Liver (tissue), 9 donors: ENCODE data around the gene FGF3. TPM values are rescaled to one million over a fixed set of nuclear protein-coding genes. Genes with fewer than 3 reads are reported as not detected.

ENCODE experiments used
- DNase-seq: peaks from one replicate; pipeline ENCODE4 v3.0.0-alpha.2; 2017; ENCODE audit warnings: low spot score
- H3K27ac ChIP-seq, 2 donors: one replicate each; pipeline ENCODE4 v1.7.0; 2013; ENCODE audit warnings: inconsistent platforms in 2 of 2, low read length in 2 of 2, control low read depth in 1 of 2, low read depth in 1 of 2, mild to moderate bottlenecking in 1 of 2
- H3K27me3 ChIP-seq, 4 donors: one replicate each; pipeline versions ENCODE4 v1.6.1 to v1.7.0; 2013; ENCODE audit warnings: low read length in 3 of 4, inconsistent platforms in 1 of 4, mild to moderate bottlenecking in 1 of 4, moderate library complexity in 1 of 4; ENCODE audit not compliant: control insufficient read depth in 4 of 4, insufficient read depth in 4 of 4
- H3K36me3 ChIP-seq, 4 donors: one replicate each; pipeline versions ENCODE4 v1.6.1 to v1.7.0; 2013; ENCODE audit warnings: low read length in 3 of 4, mild to moderate bottlenecking in 3 of 4, low read depth in 1 of 4, moderate library complexity in 1 of 4; ENCODE audit not compliant: control insufficient read depth in 4 of 4, insufficient read depth in 3 of 4
- H3K4me1 ChIP-seq, 4 donors: one replicate each; pipeline versions ENCODE4 v1.6.1 to v1.7.0; 2013; ENCODE audit warnings: low read length in 3 of 4, mild to moderate bottlenecking in 3 of 4, moderate library complexity in 1 of 4; ENCODE audit not compliant: control insufficient read depth in 4 of 4, insufficient read depth in 4 of 4
- H3K4me3 ChIP-seq, 3 donors: one replicate each; pipeline versions ENCODE4 v1.6.1 to v1.7.0; 2013; ENCODE audit warnings: low read length in 3 of 3, control low read depth in 1 of 3, low read depth in 1 of 3, mild to moderate bottlenecking in 1 of 3
- H3K9ac ChIP-seq, 2 donors: one replicate each; pipeline ENCODE4 v1.7.0; 2013; ENCODE audit warnings: low read length in 2 of 2, mild to moderate bottlenecking in 2 of 2, moderate library complexity in 2 of 2, control low read depth in 1 of 2, low read depth in 1 of 2
- H3K9me3 ChIP-seq, 4 donors: one replicate each; pipeline versions ENCODE4 v1.6.1 to v1.7.0; 2013; ENCODE audit warnings: low read length in 3 of 4; ENCODE audit not compliant: control insufficient read depth in 4 of 4
- ATF3 ChIP-seq: IDR thresholded peaks from 2 replicates; pipeline ENCODE4 v1.6.1; 2016; ENCODE audit warnings: antibody characterized with exemption
- FOXA1 ChIP-seq: IDR thresholded peaks from 2 replicates; pipeline ENCODE4 v1.6.1; 2016; ENCODE audit warnings: antibody characterized with exemption
- FOXA2 ChIP-seq: IDR thresholded peaks from 2 replicates; pipeline ENCODE4 v1.6.1; 2016; ENCODE audit warnings: antibody characterized with exemption
- HNF4A ChIP-seq, 2 donors: conservative IDR thresholded peaks; 2 replicates each; pipeline ENCODE4 v1.6.1; 2016; ENCODE audit warnings: antibody characterized with exemption in 2 of 2, mild to moderate bottlenecking in 2 of 2
- HNF4G ChIP-seq: IDR thresholded peaks from 2 replicates; pipeline ENCODE4 v1.6.1; 2016; ENCODE audit warnings: antibody characterized with exemption
- MAX ChIP-seq: IDR thresholded peaks from 2 replicates; pipeline ENCODE4 v1.6.1; 2016; ENCODE audit warnings: antibody characterized with exemption
- NR2F2 ChIP-seq: IDR thresholded peaks from 2 replicates; pipeline ENCODE4 v1.6.1; 2016; ENCODE audit warnings: antibody characterized with exemption
- RAD21 ChIP-seq, 2 donors: IDR thresholded peaks; 2 replicates each; pipeline ENCODE4 v1.6.1; 2016; ENCODE audit warnings: antibody characterized with exemption in 2 of 2, mild to moderate bottlenecking in 2 of 2
- REST ChIP-seq: IDR thresholded peaks from 2 replicates; pipeline ENCODE4 v1.6.1; 2016; ENCODE audit warnings: antibody characterized with exemption, mild to moderate bottlenecking
- SP1 ChIP-seq: IDR thresholded peaks from 2 replicates; pipeline ENCODE4 v1.6.1; 2018; ENCODE audit warnings: antibody characterized with exemption, mild to moderate bottlenecking
- TAF1 ChIP-seq: conservative IDR thresholded peaks from 2 replicates; pipeline ENCODE4 v1.6.1; 2016; ENCODE audit warnings: antibody characterized with exemption, mild to moderate bottlenecking
- YY1 ChIP-seq: IDR thresholded peaks from 2 replicates; pipeline ENCODE4 v1.6.1; 2016; ENCODE audit warnings: antibody characterized with exemption, mild to moderate bottlenecking
- WGBS: extraction: QIAGEN DNeasy Blood & Tissue Kit; methylation state at CpG from one replicate; pipeline ENCODE4 v1.1.7; 2013; 5-methylcytosine and 5-hydroxymethylcytosine counted together
- polyA plus RNA-seq, 2 donors: library from polyadenylated mRNA; stranded (reverse) in 1 of 2; unstranded in 1 of 2; fragments of 200-250 nt in 1 of 2; fragments of >200 nt in 1 of 2; fragmentation: Nextera tagmentation in 1 of 2; extraction: Ambion mirVana in 1 of 2; gene quantifications; one replicate each; pipeline versions ENCODE4 v1.2.1 to v1.2.3, GENCODE V29; 2013 to 2015
- total RNA-seq, 2 donors: library from RNA; depleted of rRNA; stranded (reverse); fragments of >200 nt; gene quantifications; one replicate each; pipeline ENCODE4 v1.2.3, GENCODE V29; 2014
- donor health status: healthy.
- donor health status: healthy.
- donor health status: healthy.
- donor health status: healthy.
- donor health status: healthy.

The FGF3 gene
- total and polyA plus RNA-seq, 4 donors, result not detected

- Histone ChIP-seq H3K27me3 (peaks cover 0 to 6% (median under 1%) of the 10 kb centered on the region in 4 donors), H3K27ac (no peak overlapping the region), H3K4me1 (peaks cover 0 to 7% (median 3%) of the 10 kb centered on the region in 4 donors), H3K9me3 (no peaks in the 10 kb centered on the region), H3K9ac (no peak overlapping the region), H3K36me3 (no peaks in the 10 kb centered on the region), H3K4me3 (no peak overlapping the region)
- 82% methylated on average over 20 of the region's 20 CpGs for WGBS
- DNase-seq, result no peak
- TF ChIP-seq TAF1, result no peak
- no peak for TF ChIP-seq HNF4A (conservative IDR thresholded peaks at IDR 0.05)
- TF ChIP-seq NR2F2, result no peak
- TF ChIP-seq YY1, result no peak
Measured at GRCh38 chr11:69825037-69825834, 6.0 kb upstream of the FGF3 start.

GRCh38 chr11:69823641-69824265 is 4.5 kb upstream of the FGF3 start:
- 77% methylated on average over 6 of the region's 6 CpGs for WGBS

More at GRCh38 chr11:69823641-69824265, 4.5 kb upstream of the FGF3 start:
- H3K9me3 ChIP-seq, result no peaks in the 10 kb centered on the region
- no peak overlapping the region for H3K27ac ChIP-seq
- no peak overlapping the region for H3K9ac ChIP-seq
- H3K4me1 ChIP-seq, result peaks cover 0 to 4% (median 1%) of the 10 kb centered on the region in 4 donors
- DNase-seq, result no peak
- H3K4me3 ChIP-seq, result no peak overlapping the region
- peaks cover 0 to 9% (median 2%) of the 10 kb centered on the region in 4 donors for H3K27me3 ChIP-seq
- no peaks in the 10 kb centered on the region for H3K36me3 ChIP-seq
- TF ChIP-seq REST (no peak), ATF3 (no peak), HNF4G (no peak), TAF1 (no peak), SP1 (no peak), FOXA2 (no peak), HNF4A (conservative IDR thresholded peaks at IDR 0.05) (no peak), FOXA1 (no peak), RAD21 (IDR thresholded peaks at IDR 0.05) (no peak), NR2F2 (no peak), MAX (no peak), YY1 (no peak)
